Breast epithelium (tissue), 4 donors: ENCODE data around the gene RFXANK. TPM values are rescaled to one million over a fixed set of nuclear protein-coding genes. Genes with fewer than 3 reads are reported as not detected.

Experiments used
- DNase-seq, 2 donors: peaks; one replicate each; pipeline ENCODE4 v3.0.0-alpha.2; 2019; ENCODE audit warnings: low spot score in 2 of 2
- H3K27ac ChIP-seq, 2 donors: fragments of 200-600 bp; sonication (generic) in 1 of 2; one replicate each; pipeline ENCODE4 v1.5.1; 2016 to 2019; ENCODE audit warnings: mild to moderate bottlenecking in 1 of 2
- H3K27me3 ChIP-seq, 2 donors: fragments of 200-600 bp; sonication (generic) in 1 of 2; one replicate each; pipeline versions ENCODE4 v1.5.1 to v1.6.0; 2017 to 2019; ENCODE audit warnings: control low read depth in 1 of 2, mild to moderate bottlenecking in 1 of 2
- H3K36me3 ChIP-seq: fragments of 200-600 bp; one replicate; pipeline ENCODE4 v1.5.1; 2019
- H3K4me1 ChIP-seq, 2 donors: fragments of 200-600 bp; sonication (generic); one replicate each; pipeline ENCODE4 v1.5.1; 2016 to 2019; ENCODE audit warnings: control low read depth in 1 of 2
- H3K4me3 ChIP-seq, 3 donors: fragments of 200-600 bp; sonication (generic); 1 replicate in 2 of 3; 2 replicates in 1 of 3; pipeline ENCODE4 v1.5.1; 2016 to 2019; ENCODE audit warnings: mild to moderate bottlenecking in 3 of 3, moderate library complexity in 2 of 3
- H3K9me3 ChIP-seq, 2 donors: fragments of 200-600 bp; sonication (generic) in 1 of 2; one replicate each; pipeline ENCODE4 v1.5.1; 2016 to 2019; ENCODE audit warnings: control low read depth in 1 of 2
- POLR2A ChIP-seq: fragments of 450-650 bp; IDR thresholded peaks from one replicate; pipeline ENCODE4 v1.6.1; 2016; ENCODE audit warnings: antibody characterized with exemption, mild to moderate bottlenecking, moderate library complexity
- POLR2AphosphoS5 ChIP-seq, 3 donors: sonication (generic); formaldehyde crosslinking; IDR thresholded peaks; one replicate each; pipeline ENCODE4 v1.6.1; 2017; ENCODE audit warnings: antibody characterized with exemption in 3 of 3
- intact Hi-C: fragments of 100-400 bp; cut with DNase I; formaldehyde crosslinking; loops from one replicate; pipeline ENCODE4 v1.15.1; 2023; ENCODE audit warnings: low total_unique reads
- total RNA-seq, 3 donors: library from RNA; depleted of rRNA; stranded (reverse); fragments of >200 nt; gene quantifications; one replicate each; pipeline ENCODE4 v1.1.0, GENCODE V29; 2016
- TF ChIP-seq, protein P1 (sequence below), 3 donors: fragments of 450-650 bp; IDR thresholded peaks; one replicate each; pipeline ENCODE4 v1.5.1; 2016 to 2017; ENCODE audit warnings: antibody characterized with exemption in 3 of 3, mild to moderate bottlenecking in 3 of 3, moderate library complexity in 3 of 3

The RFXANK gene
- total RNA-seq, 3 donors from 2014 or later: 43.9 to 51.1 (median 47.7) TPM

DNA sequence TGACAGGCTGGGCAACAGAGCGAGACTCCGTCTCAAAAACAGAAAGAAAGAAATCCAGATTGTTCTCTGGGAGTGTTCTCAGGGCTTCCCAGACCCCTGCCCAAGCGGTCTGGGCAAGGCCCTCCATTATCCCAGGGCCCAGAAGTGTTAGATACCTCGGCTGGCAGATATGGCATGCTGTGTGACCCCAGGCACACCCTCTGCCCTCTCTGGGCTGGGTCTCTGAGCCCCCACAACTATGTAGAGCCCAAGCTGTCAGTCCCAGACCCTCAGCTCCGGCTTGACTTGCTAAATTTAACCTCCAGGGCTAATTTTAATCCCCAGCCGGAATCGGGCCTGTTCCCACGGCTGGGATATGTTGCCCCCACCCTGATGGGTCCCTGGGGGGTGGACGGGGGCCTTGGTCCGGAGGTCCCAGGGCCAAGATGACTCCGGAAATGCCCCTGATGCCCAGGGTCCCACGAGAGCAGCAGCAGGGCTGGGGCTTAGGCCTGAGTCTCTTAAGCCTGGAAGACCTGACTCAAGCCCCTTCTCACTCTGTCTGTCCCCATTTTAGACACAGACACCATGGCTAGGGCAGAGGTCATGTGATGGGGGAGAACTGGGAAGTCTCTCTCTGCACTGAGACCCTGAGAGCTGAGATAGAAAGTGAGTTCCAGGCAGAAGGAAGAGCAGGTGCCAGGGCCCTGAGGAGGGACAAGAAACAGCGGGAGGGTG is 39.2 kb upstream of the RFXANK start:
- Histone ChIP-seq H3K4me1 (no peaks in the 10 kb centered on the region), H3K27me3 (no peaks in the 10 kb centered on the region), H3K27ac (no peak overlapping the region), H3K4me3 (no peak overlapping the region), H3K9me3 (no peaks in the 10 kb centered on the region), H3K36me3 (no peaks in the 10 kb centered on the region)
- intact Hi-C loops: no loop called here
- no peak for TF ChIP-seq POLR2A
- TF ChIP-seq POLR2AphosphoS5 (IDR thresholded peaks at IDR 0.05): no peak
- TF ChIP-seq, protein P1, sequence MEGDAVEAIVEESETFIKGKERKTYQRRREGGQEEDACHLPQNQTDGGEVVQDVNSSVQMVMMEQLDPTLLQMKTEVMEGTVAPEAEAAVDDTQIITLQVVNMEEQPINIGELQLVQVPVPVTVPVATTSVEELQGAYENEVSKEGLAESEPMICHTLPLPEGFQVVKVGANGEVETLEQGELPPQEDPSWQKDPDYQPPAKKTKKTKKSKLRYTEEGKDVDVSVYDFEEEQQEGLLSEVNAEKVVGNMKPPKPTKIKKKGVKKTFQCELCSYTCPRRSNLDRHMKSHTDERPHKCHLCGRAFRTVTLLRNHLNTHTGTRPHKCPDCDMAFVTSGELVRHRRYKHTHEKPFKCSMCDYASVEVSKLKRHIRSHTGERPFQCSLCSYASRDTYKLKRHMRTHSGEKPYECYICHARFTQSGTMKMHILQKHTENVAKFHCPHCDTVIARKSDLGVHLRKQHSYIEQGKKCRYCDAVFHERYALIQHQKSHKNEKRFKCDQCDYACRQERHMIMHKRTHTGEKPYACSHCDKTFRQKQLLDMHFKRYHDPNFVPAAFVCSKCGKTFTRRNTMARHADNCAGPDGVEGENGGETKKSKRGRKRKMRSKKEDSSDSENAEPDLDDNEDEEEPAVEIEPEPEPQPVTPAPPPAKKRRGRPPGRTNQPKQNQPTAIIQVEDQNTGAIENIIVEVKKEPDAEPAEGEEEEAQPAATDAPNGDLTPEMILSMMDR (IDR thresholded peaks at IDR 0.05): no peak
- DNase-seq: no peak

DNA sequence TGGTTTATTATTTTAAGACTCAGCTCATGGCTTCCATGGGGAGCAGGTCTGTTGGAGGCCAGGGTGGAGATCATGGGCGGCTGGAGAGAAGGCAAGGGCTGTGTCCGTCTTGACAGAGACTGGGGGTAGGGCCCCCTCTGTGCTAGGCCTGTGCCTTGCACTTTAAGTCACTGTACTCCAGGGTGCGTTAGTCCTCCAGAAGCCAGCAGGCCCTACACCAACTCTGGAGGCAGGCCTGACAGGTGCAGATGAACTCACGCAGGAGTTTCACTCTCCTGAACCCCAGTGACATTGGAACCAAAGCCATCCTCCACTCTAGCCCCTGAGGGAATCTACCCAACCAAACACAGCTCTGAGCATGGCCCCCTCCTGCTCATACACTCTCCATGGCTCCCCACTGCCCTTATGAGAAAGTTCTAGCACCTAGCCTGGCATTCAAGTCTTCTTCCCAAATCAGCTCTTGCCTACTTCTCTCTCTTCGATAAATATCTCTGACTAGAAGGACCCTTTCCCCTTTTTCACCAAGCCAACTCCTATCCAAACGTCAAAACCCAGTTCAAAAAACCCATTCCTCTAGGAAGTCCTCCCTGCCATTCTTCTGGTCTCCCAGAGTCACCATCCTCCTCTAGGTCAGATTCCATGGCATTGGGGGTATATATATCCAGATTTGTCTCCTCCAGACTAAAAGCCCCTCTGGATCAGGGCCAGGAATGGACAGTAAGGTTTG is 37.1 kb upstream of the RFXANK start:
- no peak overlapping the region for H3K27ac ChIP-seq
- DNase-seq: no peak
- H3K36me3 ChIP-seq: no peaks in the 10 kb centered on the region
- H3K4me1 ChIP-seq: no peaks in the 10 kb centered on the region
- no peak overlapping the region for H3K4me3 ChIP-seq
- intact Hi-C loops: no loop called here
- TF ChIP-seq, protein P1 (IDR thresholded peaks at IDR 0.05): no peak
- no peak for TF ChIP-seq POLR2AphosphoS5 (IDR thresholded peaks at IDR 0.05)
- TF ChIP-seq POLR2A: no peak
- H3K27me3 ChIP-seq: no peaks in the 10 kb centered on the region
- H3K9me3 ChIP-seq: no peaks in the 10 kb centered on the region

DNA sequence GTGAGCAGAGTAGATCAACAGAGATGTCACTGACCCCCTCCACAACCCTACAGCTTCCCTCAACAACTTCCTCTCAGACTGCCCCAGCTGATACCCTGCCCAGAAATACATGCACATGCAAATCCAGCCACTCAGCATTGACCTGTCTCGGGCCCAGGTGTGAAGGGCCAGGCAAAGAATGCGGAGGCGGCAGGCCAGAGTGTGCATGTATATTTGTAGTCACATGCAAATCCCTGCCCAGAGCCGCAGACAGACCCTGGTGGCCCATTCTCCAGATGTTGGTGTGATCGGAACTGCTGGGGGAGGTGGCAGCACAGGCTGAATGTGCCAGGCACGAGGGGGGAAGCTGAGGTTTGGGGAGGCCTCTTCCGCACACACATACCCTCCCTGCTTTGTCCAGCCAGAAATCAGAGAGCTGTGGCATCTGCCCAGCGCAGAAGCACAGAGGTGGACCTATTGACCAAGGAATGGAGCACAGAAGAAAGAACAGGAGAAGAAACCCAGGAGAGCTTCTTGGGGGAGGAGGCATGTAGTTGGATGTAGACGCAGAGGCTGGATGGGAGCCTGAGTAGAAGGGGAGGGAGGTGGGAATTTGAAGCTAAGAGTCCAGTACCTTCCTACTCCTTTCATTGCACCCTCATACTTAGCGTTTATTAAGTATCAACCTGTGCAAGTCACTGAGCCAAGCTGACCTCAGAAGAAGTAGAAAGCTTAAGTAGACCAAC is 36.4 kb upstream of the RFXANK start:
- intact Hi-C loops: no loop called here
- Histone ChIP-seq H3K36me3 (no peaks in the 10 kb centered on the region), H3K4me3 (no peak overlapping the region), H3K9me3 (no peaks in the 10 kb centered on the region), H3K27ac (no peak overlapping the region), H3K4me1 (no peaks in the 10 kb centered on the region), H3K27me3 (no peaks in the 10 kb centered on the region)
- TF ChIP-seq POLR2AphosphoS5 (IDR thresholded peaks at IDR 0.05): no peak
- no peak for DNase-seq

DNA sequence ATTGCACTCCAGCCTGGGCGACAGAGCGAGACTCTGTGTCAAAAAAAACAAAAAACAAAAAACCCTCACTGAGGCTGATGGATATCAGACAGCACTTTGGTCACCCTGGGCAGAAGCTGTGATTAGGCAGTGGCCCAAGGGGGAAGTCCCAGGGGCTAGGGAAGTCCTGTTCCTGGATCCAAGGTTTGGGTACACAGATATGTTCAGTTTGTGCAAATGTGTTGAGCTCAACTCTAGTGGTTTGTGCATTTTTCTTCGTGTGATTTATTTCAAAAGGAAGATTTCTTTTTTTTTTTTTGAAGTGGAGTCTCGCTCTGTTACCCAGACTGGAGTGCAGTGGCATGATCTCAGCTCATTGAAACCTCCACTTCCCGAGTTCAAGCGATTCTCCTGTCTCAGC is 34.2 kb upstream of the RFXANK start:
- intact Hi-C loops: no loop called here
- Histone ChIP-seq H3K27me3 (no peaks in the 10 kb centered on the region), H3K4me3 (no peak overlapping the region), H3K4me1 (no peaks in the 10 kb centered on the region), H3K36me3 (no peaks in the 10 kb centered on the region), H3K27ac (no peak overlapping the region), H3K9me3 (no peaks in the 10 kb centered on the region)
- DNase-seq: no peak
- TF ChIP-seq, protein P1 (IDR thresholded peaks at IDR 0.05): no peak
- TF ChIP-seq POLR2A: no peak
- no peak for TF ChIP-seq POLR2AphosphoS5 (IDR thresholded peaks at IDR 0.05)

DNA sequence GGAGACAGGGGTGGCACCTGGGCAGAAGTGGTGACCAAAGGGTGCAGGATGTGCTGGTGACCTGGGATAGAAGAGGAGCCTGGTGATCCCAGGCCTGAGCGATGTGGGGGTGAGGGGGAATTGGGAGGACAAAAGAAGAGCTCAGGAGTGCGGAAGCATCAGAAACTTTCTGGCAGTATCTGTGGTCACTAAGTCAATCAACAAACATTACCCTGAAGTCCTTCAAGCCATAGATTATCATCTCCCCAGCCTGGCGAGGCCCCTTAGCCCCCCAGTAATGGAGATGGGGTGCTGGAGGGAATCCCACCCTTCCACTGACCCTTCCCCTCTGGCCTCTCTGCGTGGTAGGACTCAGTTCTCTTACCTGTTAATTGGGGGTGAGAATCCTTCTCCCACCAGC is 32.5 kb upstream of the RFXANK start:
- Histone ChIP-seq H3K9me3 (no peaks in the 10 kb centered on the region), H3K27me3 (no peaks in the 10 kb centered on the region), H3K4me3 (no peak overlapping the region), H3K27ac (no peak overlapping the region), H3K36me3 (no peaks in the 10 kb centered on the region), H3K4me1 (no peaks in the 10 kb centered on the region)
- TF ChIP-seq POLR2A (no peak), POLR2AphosphoS5 (IDR thresholded peaks at IDR 0.05) (no peak)
- TF ChIP-seq, protein P1 (IDR thresholded peaks at IDR 0.05): no peak
- intact Hi-C loops: no loop called here
- no peak for DNase-seq
